SU-DHL-6 (cell line): ENCODE data around the gene INTS3.
A peak's percentile ranks its signal among the peaks of the same experiment; 100 is the strongest.

Source experiments
- H2AFZ ChIP-seq: fragments of 200-600 bp; sonication (generic); 2 replicates; pipeline ENCODE4 v1.6.1; 2014; ENCODE audit warnings: low read depth, mild to moderate bottlenecking, moderate library complexity, mixed read lengths, antibody characterized with exemption, low read length; ENCODE audit not compliant: severe bottlenecking
- H3F3A ChIP-seq: fragments of 200-600 bp; shearing (Covaris generic); 2 replicates; pipeline ENCODE4 v1.6.0; 2016; ENCODE audit warnings: antibody characterized with exemption, mild to moderate bottlenecking; ENCODE audit not compliant: insufficient read depth
- H3K27ac ChIP-seq: fragments of 200-600 bp; sonication (generic); 2 replicates; pipeline ENCODE4 v1.5.1; 2016; ENCODE audit warnings: low read depth, mild to moderate bottlenecking, low read length, moderate library complexity, mixed read lengths
- H3K27me3 ChIP-seq: fragments of 200-600 bp; sonication (generic), shearing (Covaris generic); 2 replicates; pipeline ENCODE4 v1.6.0; 2014; ENCODE audit warnings: mild to moderate bottlenecking, low read length
- H3K36me3 ChIP-seq: fragments of 200-600 bp; sonication (generic); 2 replicates; pipeline ENCODE4 v1.6.1; 2014; ENCODE audit warnings: mild to moderate bottlenecking, low read length, mixed read lengths
- H3K4me2 ChIP-seq: fragments of 300-600, 200-600 bp; shearing (Covaris generic), sonication (generic); 2 replicates; pipeline ENCODE4 v1.6.0; 2014; ENCODE audit warnings: low read length, low read depth, mild to moderate bottlenecking; ENCODE audit not compliant: poor library complexity, severe bottlenecking
- H3K4me3 ChIP-seq: fragments of 200-600 bp; sonication (generic); 2 replicates; pipeline ENCODE4 v1.5.1; 2014; ENCODE audit warnings: antibody characterized with exemption, low read length, mild to moderate bottlenecking, mixed read lengths; ENCODE audit not compliant: insufficient read depth, poor library complexity, severe bottlenecking
- H3K79me2 ChIP-seq: fragments of 200-600 bp; sonication (generic); 2 replicates; pipeline ENCODE4 v1.6.1; 2014; ENCODE audit warnings: mild to moderate bottlenecking, low read length, moderate library complexity; ENCODE audit not compliant: insufficient read depth
- H3K9ac ChIP-seq: fragments of 200-600 bp; sonication (generic); 2 replicates; pipeline ENCODE4 v1.7.0; 2014; ENCODE audit warnings: mild to moderate bottlenecking, low read length
- H3K9me2 ChIP-seq: fragments of 200-600 bp; sonication (generic); replicated peaks from 2 replicates; pipeline ENCODE4 v1.6.1; 2014; ENCODE audit warnings: low read length; ENCODE audit not compliant: insufficient read depth
- H3K9me3 ChIP-seq: fragments of 200-600 bp; sonication (generic); 2 replicates; pipeline ENCODE4 v1.6.1; 2014; ENCODE audit warnings: low read length, mixed read lengths; ENCODE audit not compliant: insufficient read depth
- H4K20me1 ChIP-seq: fragments of 200-600 bp; sonication (generic); 2 replicates; pipeline ENCODE4 v1.6.1; 2014; ENCODE audit warnings: low read depth, mild to moderate bottlenecking, antibody characterized with exemption, low read length, moderate library complexity, mixed read lengths
- EZH2phosphoT487 ChIP-seq: fragments of 200-600 bp; sonication (generic), shearing (Covaris generic); conservative IDR thresholded peaks from 2 replicates; pipeline ENCODE4 v1.6.1; 2018; ENCODE audit warnings: mild to moderate bottlenecking, antibody characterized with exemption, low read length, moderate library complexity, mixed read lengths
- TF ChIP-seq, protein P1 (sequence below): fragments of 200-600 bp; sonication (generic); IDR thresholded peaks from one replicate; pipeline ENCODE4 v1.5.1; 2017; ENCODE audit warnings: antibody characterized with exemption, mild to moderate bottlenecking, low read length, moderate library complexity; ENCODE audit not compliant: insufficient read depth, poor library complexity, severe bottlenecking

INTS3 gene

DNA sequence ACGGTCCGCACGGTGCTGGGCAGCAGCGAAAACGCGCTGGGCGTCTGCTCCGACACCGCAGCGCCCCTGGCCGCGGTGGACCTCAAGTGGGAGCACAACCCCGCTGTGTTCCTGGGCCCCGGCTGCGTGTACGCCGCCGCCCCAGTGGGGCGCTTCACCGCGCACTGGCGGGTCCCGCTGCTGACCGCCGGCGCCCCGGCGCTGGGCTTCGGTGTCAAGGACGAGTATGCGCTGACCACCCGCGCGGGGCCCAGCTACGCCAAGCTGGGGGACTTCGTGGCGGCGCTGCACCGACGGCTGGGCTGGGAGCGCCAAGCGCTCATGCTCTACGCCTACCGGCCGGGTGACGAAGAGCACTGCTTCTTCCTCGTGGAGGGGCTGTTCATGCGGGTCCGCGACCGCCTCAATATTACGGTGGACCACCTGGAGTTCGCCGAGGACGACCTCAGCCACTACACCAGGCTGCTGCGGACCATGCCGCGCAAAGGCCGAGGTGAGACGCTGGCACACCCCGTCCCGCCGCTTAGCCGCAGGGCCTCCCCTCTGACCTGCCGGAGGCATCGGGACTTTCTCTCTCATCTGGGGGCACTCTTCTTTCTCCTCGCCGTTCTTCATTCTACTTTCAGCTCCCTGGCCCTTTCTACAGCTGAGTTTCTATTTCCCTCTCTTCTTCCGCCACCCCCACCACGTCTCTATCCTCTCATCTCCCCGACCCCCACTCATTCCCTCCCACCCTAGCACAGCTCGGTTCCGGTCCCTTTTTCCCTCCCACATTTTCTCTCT, 48.3 kb upstream of the INTS3 start:
- H2AFZ ChIP-seq, result no peak overlapping the region
- no peaks in the 10 kb centered on the region for H3K79me2 ChIP-seq
- H4K20me1 ChIP-seq, result no peaks in the 10 kb centered on the region
- no peak overlapping the region for H3K9ac ChIP-seq
- no peaks in the 10 kb centered on the region for H3K9me3 ChIP-seq
- no peak overlapping the region for H3K4me3 ChIP-seq
- H3K27me3 ChIP-seq, result no peaks in the 10 kb centered on the region
- H3K36me3 ChIP-seq, result no peaks in the 10 kb centered on the region
- H3K9me2 ChIP-seq, result no peaks in the 10 kb centered on the region
- H3K27ac ChIP-seq, result no peak overlapping the region
- no peak for TF ChIP-seq EZH2phosphoT487
- no peaks in the 10 kb centered on the region for H3F3A ChIP-seq
- peak overlapping the region; percentile 15 for H3K4me2 ChIP-seq

DNA sequence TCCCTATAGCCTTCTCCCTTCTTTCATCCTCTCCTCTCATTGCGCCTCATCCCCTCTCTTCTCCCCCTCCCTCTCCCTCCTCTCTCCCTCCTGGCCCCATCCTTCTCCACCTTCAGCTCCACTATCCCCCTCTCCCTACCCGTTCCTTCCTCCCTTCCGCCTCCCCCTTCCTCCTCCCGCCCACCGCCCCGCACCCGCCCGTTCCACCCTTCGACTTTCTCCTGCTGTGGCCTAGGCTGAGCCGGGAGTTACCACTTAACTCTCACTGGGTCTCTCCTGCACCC, 47.8 kb upstream of the INTS3 start:
- TF ChIP-seq, protein P1, sequence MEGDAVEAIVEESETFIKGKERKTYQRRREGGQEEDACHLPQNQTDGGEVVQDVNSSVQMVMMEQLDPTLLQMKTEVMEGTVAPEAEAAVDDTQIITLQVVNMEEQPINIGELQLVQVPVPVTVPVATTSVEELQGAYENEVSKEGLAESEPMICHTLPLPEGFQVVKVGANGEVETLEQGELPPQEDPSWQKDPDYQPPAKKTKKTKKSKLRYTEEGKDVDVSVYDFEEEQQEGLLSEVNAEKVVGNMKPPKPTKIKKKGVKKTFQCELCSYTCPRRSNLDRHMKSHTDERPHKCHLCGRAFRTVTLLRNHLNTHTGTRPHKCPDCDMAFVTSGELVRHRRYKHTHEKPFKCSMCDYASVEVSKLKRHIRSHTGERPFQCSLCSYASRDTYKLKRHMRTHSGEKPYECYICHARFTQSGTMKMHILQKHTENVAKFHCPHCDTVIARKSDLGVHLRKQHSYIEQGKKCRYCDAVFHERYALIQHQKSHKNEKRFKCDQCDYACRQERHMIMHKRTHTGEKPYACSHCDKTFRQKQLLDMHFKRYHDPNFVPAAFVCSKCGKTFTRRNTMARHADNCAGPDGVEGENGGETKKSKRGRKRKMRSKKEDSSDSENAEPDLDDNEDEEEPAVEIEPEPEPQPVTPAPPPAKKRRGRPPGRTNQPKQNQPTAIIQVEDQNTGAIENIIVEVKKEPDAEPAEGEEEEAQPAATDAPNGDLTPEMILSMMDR, result no peak
- Histone ChIP-seq H3K9me3 (no peaks in the 10 kb centered on the region), H3K36me3 (no peaks in the 10 kb centered on the region), H3K27me3 (no peaks in the 10 kb centered on the region), H3K9me2 (no peaks in the 10 kb centered on the region), H3F3A (no peaks in the 10 kb centered on the region), H3K79me2 (no peaks in the 10 kb centered on the region), H3K9ac (no peak overlapping the region), H2AFZ (no peak overlapping the region), H3K4me3 (no peak overlapping the region), H4K20me1 (no peaks in the 10 kb centered on the region), H3K4me2 (no peak overlapping the region), H3K27ac (no peak overlapping the region)

DNA sequence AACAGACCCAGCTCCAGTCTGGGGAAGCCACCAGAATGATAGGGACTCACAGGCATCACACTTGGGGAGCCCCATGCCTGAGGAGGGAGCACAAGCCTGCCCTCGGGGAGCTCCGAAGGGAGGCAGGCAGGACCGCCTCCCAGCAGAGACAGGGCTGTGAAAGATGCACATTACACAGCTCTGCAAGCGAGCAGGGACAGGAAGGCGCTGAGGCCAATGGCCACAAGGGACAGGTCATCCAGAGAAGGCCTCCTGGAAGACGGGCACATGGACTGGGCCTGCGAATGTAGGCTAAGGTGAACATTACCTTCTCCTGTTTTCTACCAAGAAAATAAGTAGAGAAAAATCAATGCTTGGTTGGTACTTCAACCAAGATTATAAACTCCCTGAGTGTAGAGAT, 45.1 kb upstream of the INTS3 start:
- no peak overlapping the region for H2AFZ ChIP-seq
- no peaks in the 10 kb centered on the region for H3K9me3 ChIP-seq
- no peak overlapping the region for H3K27ac ChIP-seq
- H4K20me1 ChIP-seq, result no peaks in the 10 kb centered on the region
- no peak overlapping the region for H3K4me2 ChIP-seq
- H3F3A ChIP-seq, result no peaks in the 10 kb centered on the region
- no peaks in the 10 kb centered on the region for H3K27me3 ChIP-seq
- no peak overlapping the region for H3K9ac ChIP-seq
- no peak overlapping the region for H3K4me3 ChIP-seq
- TF ChIP-seq, protein P1, result no peak
- no peak for TF ChIP-seq EZH2phosphoT487
- H3K36me3 ChIP-seq, result no peaks in the 10 kb centered on the region
- no peaks in the 10 kb centered on the region for H3K79me2 ChIP-seq
- no peaks in the 10 kb centered on the region for H3K9me2 ChIP-seq

DNA sequence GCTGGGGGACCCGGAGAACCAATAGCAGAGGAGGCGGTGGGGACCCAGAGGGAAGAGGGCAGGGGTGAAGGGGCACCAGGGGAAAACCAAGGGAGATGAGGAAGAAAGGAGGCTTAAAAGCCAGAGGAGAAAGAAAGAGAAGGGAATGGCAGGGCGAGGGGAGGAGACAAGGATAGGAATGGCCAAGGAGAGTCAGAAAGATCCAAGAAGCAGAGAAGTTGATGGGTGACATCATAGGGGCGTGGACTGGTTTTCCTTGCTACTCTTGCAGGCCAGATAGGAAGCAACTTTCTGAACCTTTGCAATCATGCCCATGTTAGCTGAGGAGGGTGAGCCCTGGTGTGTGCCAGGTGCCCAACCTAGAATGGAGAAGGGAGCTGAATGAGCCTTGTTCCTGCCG, 44.0 kb upstream of the INTS3 start:
- H3K79me2 ChIP-seq, result no peaks in the 10 kb centered on the region
- H3K27me3 ChIP-seq, result no peaks in the 10 kb centered on the region
- H3F3A ChIP-seq, result no peaks in the 10 kb centered on the region
- no peak overlapping the region for H2AFZ ChIP-seq
- TF ChIP-seq, protein P1, result no peak
- no peak for TF ChIP-seq EZH2phosphoT487
- no peak overlapping the region for H3K27ac ChIP-seq
- no peak overlapping the region for H3K9ac ChIP-seq
- no peaks in the 10 kb centered on the region for H3K9me3 ChIP-seq
- H3K4me3 ChIP-seq, result no peak overlapping the region
- no peaks in the 10 kb centered on the region for H4K20me1 ChIP-seq
- no peaks in the 10 kb centered on the region for H3K36me3 ChIP-seq
- H3K4me2 ChIP-seq, result no peak overlapping the region
- H3K9me2 ChIP-seq, result no peaks in the 10 kb centered on the region
